Body of pancreas (tissue), 4 donors: Measurements from ENCODE around the gene TRPM5.

Experiments
- POLR2A ChIP-seq, 3 donors: fragments of 450-650 bp; IDR thresholded peaks; one replicate each; pipeline ENCODE4 v1.6.1; 2016; ENCODE audit warnings: antibody characterized with exemption in 3 of 3, mild to moderate bottlenecking in 2 of 3
- TF ChIP-seq, protein P1 (sequence below), 7 experiments: fragments of 450-650 bp in 4 of 7; fragments of 200-600 bp in 3 of 7; sonication (generic) in 3 of 7; IDR thresholded peaks; one replicate each; pipeline ENCODE4 v1.5.1; 2016 to 2019; ENCODE audit warnings: antibody characterized with exemption in 7 of 7

DNA sequence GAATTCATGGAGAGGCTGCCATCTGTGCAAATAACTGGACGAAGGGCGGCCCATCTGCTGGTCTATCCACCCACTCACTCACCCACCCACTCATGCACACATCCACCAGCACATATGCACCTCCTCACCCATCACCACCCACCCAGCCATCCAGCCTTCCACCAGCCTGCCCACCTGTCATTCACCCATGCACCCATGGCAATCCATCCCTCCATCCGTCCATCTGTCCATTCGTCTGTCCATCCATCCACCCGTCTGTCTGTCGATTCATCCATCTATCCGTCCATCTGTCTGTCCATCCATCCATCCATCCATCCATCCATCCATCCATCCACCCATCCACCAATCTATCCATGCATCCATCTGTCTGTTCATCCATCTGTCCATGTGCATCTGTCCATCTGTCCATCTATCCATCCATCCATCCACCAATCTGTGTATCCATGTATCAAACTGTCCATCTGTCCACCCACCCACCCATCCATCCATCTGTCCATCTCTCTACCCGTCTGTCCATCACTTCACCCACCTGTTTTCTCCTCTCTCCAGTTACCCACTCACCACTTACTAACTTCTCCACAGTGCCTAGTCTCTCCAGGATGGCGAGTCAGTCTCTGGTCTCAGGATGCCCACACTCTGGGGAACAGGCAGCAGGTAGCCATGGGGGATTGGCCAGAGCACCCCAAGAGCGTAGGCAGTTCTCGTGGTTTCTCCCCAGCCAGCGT is 8.9 kb downstream of the TRPM5 start:
- TF ChIP-seq, protein P1, sequence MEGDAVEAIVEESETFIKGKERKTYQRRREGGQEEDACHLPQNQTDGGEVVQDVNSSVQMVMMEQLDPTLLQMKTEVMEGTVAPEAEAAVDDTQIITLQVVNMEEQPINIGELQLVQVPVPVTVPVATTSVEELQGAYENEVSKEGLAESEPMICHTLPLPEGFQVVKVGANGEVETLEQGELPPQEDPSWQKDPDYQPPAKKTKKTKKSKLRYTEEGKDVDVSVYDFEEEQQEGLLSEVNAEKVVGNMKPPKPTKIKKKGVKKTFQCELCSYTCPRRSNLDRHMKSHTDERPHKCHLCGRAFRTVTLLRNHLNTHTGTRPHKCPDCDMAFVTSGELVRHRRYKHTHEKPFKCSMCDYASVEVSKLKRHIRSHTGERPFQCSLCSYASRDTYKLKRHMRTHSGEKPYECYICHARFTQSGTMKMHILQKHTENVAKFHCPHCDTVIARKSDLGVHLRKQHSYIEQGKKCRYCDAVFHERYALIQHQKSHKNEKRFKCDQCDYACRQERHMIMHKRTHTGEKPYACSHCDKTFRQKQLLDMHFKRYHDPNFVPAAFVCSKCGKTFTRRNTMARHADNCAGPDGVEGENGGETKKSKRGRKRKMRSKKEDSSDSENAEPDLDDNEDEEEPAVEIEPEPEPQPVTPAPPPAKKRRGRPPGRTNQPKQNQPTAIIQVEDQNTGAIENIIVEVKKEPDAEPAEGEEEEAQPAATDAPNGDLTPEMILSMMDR (IDR thresholded peaks at IDR 0.05): no peak
- no peak for TF ChIP-seq POLR2A (IDR thresholded peaks at IDR 0.05)
